Effector memory CD8-positive, alpha-beta T cell (primary cell): ENCODE measurements around the gene LAMA2.
A peak's percentile ranks its signal among the peaks of the same experiment; 100 is the strongest.

Source experiments
- ATAC-seq: fragments of 150-1000 bp; cut with Tn5 transposase; replicated peaks from 2 replicates; pipeline ENCODE4 v1.10.0; 2021; ENCODE audit warnings: mild to moderate bottlenecking, moderate library complexity
- DNase-seq, 3 experiments: peaks; one replicate each; pipeline ENCODE4 v3.0.0; 2021
- H3K27ac Mint-ChIP-seq, 2 donors: one replicate each; pipeline ENCODE4 v1.8.0; 2022; ENCODE audit warnings: mild to moderate bottlenecking in 2 of 2, mixed read lengths in 2 of 2, moderate library complexity in 2 of 2
- H3K27me3 Mint-ChIP-seq, 2 donors: one replicate each; pipeline ENCODE4 v1.8.0; 2022; ENCODE audit warnings: mixed read lengths in 2 of 2
- H3K36me3 Mint-ChIP-seq: one replicate; pipeline ENCODE4 v1.8.0; 2022; ENCODE audit warnings: mild to moderate bottlenecking, moderate library complexity, mixed read lengths; ENCODE audit not compliant: insufficient read depth
- H3K4me1 Mint-ChIP-seq, 2 donors: one replicate each; pipeline ENCODE4 v1.8.0; 2022; ENCODE audit warnings: low read depth in 2 of 2, mixed read lengths in 2 of 2
- H3K4me3 Mint-ChIP-seq, 2 donors: one replicate each; pipeline ENCODE4 v1.8.0; 2022; ENCODE audit warnings: mild to moderate bottlenecking in 2 of 2, mixed read lengths in 2 of 2, moderate library complexity in 2 of 2
- H3K9me3 Mint-ChIP-seq, 2 donors: one replicate each; pipeline ENCODE4 v1.8.0; 2022; ENCODE audit warnings: mixed read lengths in 2 of 2

LAMA2 gene

GRCh38 chr6:129370268-129370916 is 487.5 kb downstream of the LAMA2 start:
- H3K36me3 Mint-ChIP-seq: no peaks in the 10 kb centered on the region
- H3K9me3 Mint-ChIP-seq: no peaks in the 10 kb centered on the region
- ATAC-seq: peak; percentile 43
- DNase-seq: peak; percentile 44 to 53 (median 45)
- H3K4me3 Mint-ChIP-seq: peak overlapping the region in 1 of 2 donors; percentile 33
- H3K27ac Mint-ChIP-seq: no peak overlapping the region
- peaks cover 4 to 8% of the 10 kb centered on the region in 2 donors for H3K4me1 Mint-ChIP-seq
- peaks cover 0 to 11% of the 10 kb centered on the region in 2 donors for H3K27me3 Mint-ChIP-seq

GRCh38 chr6:129381885-129382284 is 498.9 kb downstream of the LAMA2 start:
- Mint-ChIP-seq H3K27me3 (peaks cover 0 to 28% of the 10 kb centered on the region in 2 donors), H3K4me3 (no peak overlapping the region), H3K4me1 (no peaks in the 10 kb centered on the region), H3K36me3 (no peaks in the 10 kb centered on the region), H3K9me3 (no peaks in the 10 kb centered on the region), H3K27ac (no peak overlapping the region)
- ATAC-seq (no peak), DNase-seq (no peak)

- peaks cover 7 to 29% of the 10 kb centered on the region in 2 donors for H3K27me3 Mint-ChIP-seq
- ATAC-seq (no peak), DNase-seq (no peak)
- H3K27ac Mint-ChIP-seq: no peak overlapping the region
- no peak overlapping the region for H3K4me3 Mint-ChIP-seq
- H3K36me3 Mint-ChIP-seq: no peaks in the 10 kb centered on the region
- H3K4me1 Mint-ChIP-seq: no peaks in the 10 kb centered on the region
- H3K9me3 Mint-ChIP-seq: peaks cover 0 to 3% of the 10 kb centered on the region in 2 donors
Measured at GRCh38 chr6:129382916-129383315, 500.0 kb downstream of the LAMA2 start.

- Mint-ChIP-seq H3K36me3 (no peaks in the 10 kb centered on the region), H3K4me1 (no peaks in the 10 kb centered on the region), H3K4me3 (no peak overlapping the region), H3K9me3 (peaks cover 0 to 3% of the 10 kb centered on the region in 2 donors), H3K27ac (no peak overlapping the region), H3K27me3 (peaks cover 8 to 23% of the 10 kb centered on the region in 2 donors)
- ATAC-seq: no peak
- DNase-seq: no peak
Measured at GRCh38 chr6:129385117-129385516, 502.2 kb downstream of the LAMA2 start.

GRCh38 chr6:129390900-129391299 is 508.0 kb downstream of the LAMA2 start:
- ATAC-seq (no peak), DNase-seq (no peak)
- H3K27me3 Mint-ChIP-seq: peaks cover 8 to 19% of the 10 kb centered on the region in 2 donors
- no peak overlapping the region for H3K27ac Mint-ChIP-seq
- H3K9me3 Mint-ChIP-seq: peaks cover 0 to 3% of the 10 kb centered on the region in 2 donors
- no peaks in the 10 kb centered on the region for H3K36me3 Mint-ChIP-seq
- H3K4me1 Mint-ChIP-seq: no peaks in the 10 kb centered on the region
- H3K4me3 Mint-ChIP-seq: no peak overlapping the region

GRCh38 chr6:129393654-129394053 is 510.7 kb downstream of the LAMA2 start:
- no peak for DNase-seq
- Mint-ChIP-seq H3K4me3 (no peak overlapping the region), H3K27ac (no peak overlapping the region), H3K9me3 (no peaks in the 10 kb centered on the region), H3K4me1 (no peaks in the 10 kb centered on the region), H3K27me3 (peaks cover 0 to 20% of the 10 kb centered on the region in 2 donors), H3K36me3 (no peaks in the 10 kb centered on the region)
- ATAC-seq: no peak

- Mint-ChIP-seq H3K27ac (no peak overlapping the region), H3K4me1 (no peaks in the 10 kb centered on the region), H3K9me3 (no peaks in the 10 kb centered on the region), H3K36me3 (no peaks in the 10 kb centered on the region), H3K27me3 (peaks cover 0 to 29% of the 10 kb centered on the region in 2 donors), H3K4me3 (no peak overlapping the region)
- DNase-seq (no peak), ATAC-seq (no peak)
Measured at GRCh38 chr6:129398764-129399163, 515.8 kb downstream of the LAMA2 start.

GRCh38 chr6:129402244-129402643 is 519.3 kb downstream of the LAMA2 start:
- no peaks in the 10 kb centered on the region for H3K36me3 Mint-ChIP-seq
- peaks cover 0 to 10% of the 10 kb centered on the region in 2 donors for H3K27me3 Mint-ChIP-seq
- H3K9me3 Mint-ChIP-seq: no peaks in the 10 kb centered on the region
- H3K4me1 Mint-ChIP-seq: no peaks in the 10 kb centered on the region
- ATAC-seq (no peak), DNase-seq (no peak)
- H3K4me3 Mint-ChIP-seq: no peak overlapping the region
- no peak overlapping the region for H3K27ac Mint-ChIP-seq

- no peaks in the 10 kb centered on the region for H3K36me3 Mint-ChIP-seq
- ATAC-seq (no peak), DNase-seq (no peak)
- no peak overlapping the region for H3K4me3 Mint-ChIP-seq
- no peaks in the 10 kb centered on the region for H3K4me1 Mint-ChIP-seq
- no peaks in the 10 kb centered on the region for H3K27me3 Mint-ChIP-seq
- H3K9me3 Mint-ChIP-seq: no peaks in the 10 kb centered on the region
- no peak overlapping the region for H3K27ac Mint-ChIP-seq
Measured at GRCh38 chr6:129411092-129411491, 528.2 kb downstream of the LAMA2 start.

- H3K4me3 Mint-ChIP-seq: no peak overlapping the region
- DNase-seq (no peak), ATAC-seq (no peak)
- no peaks in the 10 kb centered on the region for H3K36me3 Mint-ChIP-seq
- H3K4me1 Mint-ChIP-seq: no peaks in the 10 kb centered on the region
- no peaks in the 10 kb centered on the region for H3K9me3 Mint-ChIP-seq
- H3K27me3 Mint-ChIP-seq: no peaks in the 10 kb centered on the region
- H3K27ac Mint-ChIP-seq: no peak overlapping the region
Measured at GRCh38 chr6:129416337-129416990, 533.5 kb downstream of the LAMA2 start.

- Mint-ChIP-seq H3K27ac (no peak overlapping the region), H3K36me3 (no peaks in the 10 kb centered on the region), H3K27me3 (no peaks in the 10 kb centered on the region), H3K9me3 (no peaks in the 10 kb centered on the region), H3K4me3 (no peak overlapping the region), H3K4me1 (no peaks in the 10 kb centered on the region)
- ATAC-seq: no peak
- DNase-seq: no peak
Measured at GRCh38 chr6:129417416-129418086, 534.6 kb downstream of the LAMA2 start.

- no peak overlapping the region for H3K27ac Mint-ChIP-seq
Measured at GRCh38 chr6:129419324-129419723, 536.4 kb downstream of the LAMA2 start.

GRCh38 chr6:129426343-129426742 is 543.4 kb downstream of the LAMA2 start:
- H3K4me1 Mint-ChIP-seq: peaks cover 0 to 2% of the 10 kb centered on the region in 2 donors
- H3K36me3 Mint-ChIP-seq: no peaks in the 10 kb centered on the region
- H3K4me3 Mint-ChIP-seq: no peak overlapping the region
- H3K9me3 Mint-ChIP-seq: no peaks in the 10 kb centered on the region
- no peak overlapping the region for H3K27ac Mint-ChIP-seq
- DNase-seq: no peak
- no peak for ATAC-seq
- no peaks in the 10 kb centered on the region for H3K27me3 Mint-ChIP-seq

More at GRCh38 chr6:129419324-129419723, 536.4 kb downstream of the LAMA2 start:
- no peaks in the 10 kb centered on the region for H3K27me3 Mint-ChIP-seq
- no peaks in the 10 kb centered on the region for H3K4me1 Mint-ChIP-seq
- no peaks in the 10 kb centered on the region for H3K9me3 Mint-ChIP-seq
- H3K36me3 Mint-ChIP-seq: no peaks in the 10 kb centered on the region
- no peak for ATAC-seq
- DNase-seq: no peak
- no peak overlapping the region for H3K4me3 Mint-ChIP-seq

- Mint-ChIP-seq H3K4me1 (peaks cover 0 to 2% of the 10 kb centered on the region in 2 donors), H3K4me3 (no peak overlapping the region), H3K9me3 (no peaks in the 10 kb centered on the region), H3K27me3 (peaks cover 0 to 12% of the 10 kb centered on the region in 2 donors), H3K27ac (no peak overlapping the region), H3K36me3 (no peaks in the 10 kb centered on the region)
- DNase-seq (no peak), ATAC-seq (no peak)
Measured at GRCh38 chr6:129429956-129430355, 547.0 kb downstream of the LAMA2 start.
